NCI-H526 treated with DMSO at 0.1 percent for 48 hours (cell line): ENCODE data around the gene RUNX2.
A peak's percentile ranks its signal among the peaks of the same experiment; 100 is the strongest.
"Not testable (repeated sequence)": the region's sequence is repeated elsewhere in the genome, so short reads cannot be mapped to it uniquely, and the experiment has no call there.

Experiments
- DNase-seq: peaks from one replicate; lab custom pipeline; 2025; lab: John Stamatoyannopoulos, UW

Gene RUNX2

GRCh38 chr6:45558858-45559257, 230.7 kb downstream of the RUNX2 start:
- DNase-seq, result no peak

DNA sequence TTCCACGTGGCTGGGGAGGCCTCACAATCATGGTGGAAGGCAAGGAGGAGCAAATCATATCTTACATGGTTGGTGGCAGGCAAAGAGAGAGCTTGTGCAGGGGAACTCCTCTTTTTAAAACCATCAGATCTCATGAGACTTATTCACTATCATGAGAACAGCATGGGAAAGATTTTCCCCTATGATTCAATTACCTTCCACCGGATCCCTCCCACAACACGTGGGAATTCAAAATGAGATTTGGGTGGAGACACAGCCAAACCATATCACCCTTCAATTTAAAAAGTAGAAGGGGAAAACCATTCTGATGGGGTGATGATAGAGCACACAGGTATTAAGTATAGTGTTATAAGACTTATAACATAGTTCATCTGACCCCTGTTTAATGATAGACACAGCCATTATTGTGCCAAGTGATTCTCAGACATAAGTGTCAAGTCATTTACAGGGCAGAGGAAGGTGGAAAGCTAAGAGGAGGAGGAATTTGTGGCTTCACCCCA, 232.2 kb downstream of the RUNX2 start:
- not testable (repeated sequence) for DNase-seq

DNA sequence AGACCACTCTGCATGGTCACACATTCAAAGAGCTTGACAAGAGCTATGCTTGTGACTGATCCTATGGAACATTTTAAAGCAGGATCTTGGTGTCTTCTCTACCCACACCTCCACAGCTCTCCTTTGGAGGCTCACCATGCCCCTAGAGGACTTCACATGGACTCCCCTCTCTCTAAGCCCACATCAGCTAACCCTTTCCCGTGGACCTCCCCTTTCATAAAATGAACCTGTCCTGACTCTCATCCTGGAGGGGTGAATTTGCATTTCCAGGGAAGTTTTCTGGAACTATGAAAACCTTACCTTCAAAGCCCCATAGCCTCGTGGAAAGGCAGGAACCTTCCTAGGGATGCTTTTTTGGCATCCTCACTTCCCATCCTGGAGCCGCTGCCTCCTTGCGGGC, 234.0 kb downstream of the RUNX2 start:
- no peak for DNase-seq

- DNase-seq, result no peak
These were observed 234.9 kb downstream of the RUNX2 start for GRCh38 chr6:45563041-45563440.

DNA sequence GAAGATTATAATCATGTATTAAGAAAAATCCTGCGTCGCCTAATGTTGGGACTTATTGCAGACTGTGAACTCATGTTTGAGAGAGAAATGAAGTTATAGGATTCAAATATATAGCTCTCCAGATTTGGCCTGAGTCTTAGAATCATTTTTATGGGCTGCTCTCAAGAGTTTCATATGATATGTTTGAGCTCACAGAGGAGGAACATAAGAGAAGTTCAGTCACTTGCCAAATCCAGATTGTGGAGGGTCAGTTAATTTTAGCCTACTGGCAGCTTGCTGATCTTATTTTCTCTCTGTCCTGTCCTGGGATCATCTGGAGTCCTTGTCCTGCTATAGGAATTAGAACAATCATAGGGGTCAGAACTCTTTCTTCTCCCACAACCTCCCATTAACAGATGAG, 235.7 kb downstream of the RUNX2 start:
- no peak for DNase-seq

GRCh38 chr6:45566882-45567281, 238.8 kb downstream of the RUNX2 start:
- DNase-seq, result no peak

DNA sequence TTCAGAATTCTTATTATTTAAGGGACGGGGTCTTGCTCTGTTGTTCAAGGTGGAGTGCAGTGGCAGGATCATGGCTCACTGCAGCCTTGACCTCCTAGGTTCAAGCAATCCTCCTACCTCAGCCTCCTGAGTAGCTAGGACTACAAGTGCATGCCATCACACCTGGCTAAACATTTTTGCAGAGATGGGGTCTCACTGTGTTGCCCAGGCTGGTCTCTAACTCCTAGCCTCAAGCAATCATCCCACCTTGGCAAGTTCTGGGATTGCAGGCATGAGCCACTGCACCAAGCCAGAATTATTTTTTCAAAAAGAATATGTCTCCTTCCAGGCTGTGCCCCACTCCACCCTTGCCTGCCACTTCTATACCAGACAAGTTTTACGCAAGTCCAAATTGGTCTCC, 239.7 kb downstream of the RUNX2 start:
- DNase-seq, result no peak

DNA sequence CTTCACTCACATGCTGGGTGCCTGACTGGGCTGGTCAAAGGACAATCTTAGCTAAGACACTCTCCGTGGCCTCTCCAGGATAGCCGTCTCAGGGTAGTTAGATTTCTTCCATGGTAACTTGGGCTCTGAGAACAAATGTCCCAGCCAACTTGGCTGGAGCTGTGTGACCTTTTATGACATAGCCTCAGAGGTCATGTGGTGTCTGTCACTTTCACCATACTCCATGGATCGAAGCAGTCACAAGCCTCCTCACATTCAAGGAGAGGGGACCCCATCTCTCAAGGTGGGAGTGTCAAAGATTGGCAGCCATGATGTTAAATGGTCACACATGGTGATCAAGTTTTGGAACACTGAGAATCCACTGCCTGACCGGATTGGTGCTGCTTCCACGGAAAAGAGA, 240.5 kb downstream of the RUNX2 start:
- no peak for DNase-seq

GRCh38 chr6:45569210-45569945, 241.2 kb downstream of the RUNX2 start:
- no peak for DNase-seq

DNA sequence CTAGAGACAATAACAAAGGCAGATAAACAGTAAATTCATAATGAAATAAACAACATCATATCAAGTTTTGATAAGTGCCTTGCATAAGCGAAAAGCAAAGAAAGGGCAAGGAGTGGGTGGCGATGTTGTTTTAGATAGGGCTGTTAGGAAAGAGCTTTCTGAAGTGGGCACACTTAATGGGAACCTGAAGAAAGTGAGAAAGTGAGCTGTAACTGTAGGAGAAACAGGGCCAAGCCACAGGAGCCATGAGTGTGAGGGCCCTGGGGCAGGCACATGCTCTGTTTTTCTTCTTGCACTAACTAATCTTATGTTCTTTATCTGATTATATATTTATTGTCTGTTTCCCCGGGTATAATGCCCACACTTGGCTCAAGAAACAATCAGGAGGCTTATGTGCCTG, 243.0 kb downstream of the RUNX2 start:
- DNase-seq, result no peak

DNA sequence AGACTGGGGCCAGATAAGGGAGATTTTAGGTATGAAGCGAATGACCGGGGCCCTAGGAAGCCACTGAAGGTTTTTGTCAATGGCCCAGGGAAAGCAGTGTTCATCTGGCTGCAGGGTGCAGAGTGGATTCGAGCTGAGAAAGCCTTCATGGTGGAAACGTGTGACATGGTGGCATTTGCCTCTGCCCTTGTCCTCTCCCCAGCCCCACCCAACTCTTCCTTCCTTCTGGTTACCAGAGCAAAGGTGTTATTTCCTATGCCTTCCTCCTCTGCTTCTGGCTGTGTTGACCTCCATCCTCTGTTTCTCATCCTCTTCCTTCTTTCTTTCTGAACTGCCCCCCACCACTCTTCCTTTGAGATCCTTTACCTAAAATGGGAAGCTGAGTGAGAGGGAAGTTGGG, 244.7 kb downstream of the RUNX2 start:
- DNase-seq, result no peak

GRCh38 chr6:45574014-45574461, 245.9 kb downstream of the RUNX2 start:
- no peak for DNase-seq

GRCh38 chr6:45574885-45575284, 246.8 kb downstream of the RUNX2 start:
- no peak for DNase-seq

DNA sequence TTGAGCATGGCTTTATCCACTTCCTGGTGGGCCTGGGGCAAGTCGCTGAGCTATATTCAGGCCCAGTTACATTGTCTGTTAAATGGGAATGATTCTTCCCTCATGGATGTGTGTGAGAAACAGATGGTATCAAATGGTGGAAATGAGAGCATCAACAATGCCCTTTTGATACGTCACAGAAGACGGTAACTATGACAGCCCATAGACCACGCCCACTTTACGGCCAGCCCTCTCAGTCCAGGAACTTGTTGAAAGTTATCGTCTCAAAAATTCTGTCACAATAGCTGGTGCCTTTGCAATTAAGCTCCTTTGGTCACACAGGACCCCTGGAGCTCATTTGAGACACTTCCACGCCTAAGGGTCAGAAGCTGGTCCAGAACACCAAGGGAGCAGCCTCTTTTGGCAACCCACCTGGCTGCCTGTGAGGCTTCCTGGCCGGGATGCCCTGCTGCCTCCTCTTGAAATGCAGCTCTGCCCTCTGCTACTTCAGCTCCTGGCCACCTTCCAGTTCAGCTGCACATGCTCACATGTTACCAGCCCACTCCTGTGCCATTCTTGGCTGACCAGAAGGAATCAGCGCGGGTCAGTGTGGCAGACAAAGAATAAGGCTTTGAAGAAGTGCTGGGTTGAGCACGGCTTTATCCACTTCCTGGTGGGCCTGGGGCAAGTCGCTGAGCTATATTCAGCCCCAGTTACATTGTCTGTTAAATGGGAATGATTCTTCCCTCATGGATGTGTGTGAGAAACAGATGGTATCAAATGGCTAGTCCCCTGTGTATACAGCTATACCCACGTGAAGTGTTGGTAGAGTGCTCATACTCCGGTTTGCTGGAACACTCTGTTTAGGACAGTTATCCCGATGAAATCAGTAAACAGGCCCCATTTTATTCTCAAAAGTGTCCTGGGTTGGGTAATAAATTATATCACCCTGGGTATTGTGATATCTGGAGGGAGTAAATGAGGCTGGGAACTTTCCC, 248.8 kb downstream of the RUNX2 start:
- DNase-seq, result no peak

- DNase-seq, result no peak
These were observed 249.8 kb downstream of the RUNX2 start for GRCh38 chr6:45577836-45578504.

DNA sequence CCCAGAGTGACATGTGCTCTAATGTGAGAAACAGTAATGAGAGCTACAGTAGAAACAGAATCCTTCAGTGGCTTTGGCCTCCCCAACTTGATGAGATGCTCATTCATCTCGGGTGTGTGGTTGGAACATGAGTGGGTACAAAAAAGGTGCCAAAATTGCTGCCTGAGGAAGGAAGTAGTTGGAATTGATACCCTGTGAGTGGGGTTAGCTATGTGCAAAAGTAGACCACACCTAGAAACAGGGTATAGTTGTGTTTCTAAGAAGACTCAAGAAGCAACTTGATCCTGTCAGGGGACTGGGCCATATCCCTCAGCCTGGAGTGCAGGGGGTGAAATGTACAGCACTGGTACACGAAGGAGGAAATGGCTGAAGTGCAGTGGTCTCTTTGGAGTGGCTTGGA, 256.0 kb downstream of the RUNX2 start:
- no peak for DNase-seq

DNA sequence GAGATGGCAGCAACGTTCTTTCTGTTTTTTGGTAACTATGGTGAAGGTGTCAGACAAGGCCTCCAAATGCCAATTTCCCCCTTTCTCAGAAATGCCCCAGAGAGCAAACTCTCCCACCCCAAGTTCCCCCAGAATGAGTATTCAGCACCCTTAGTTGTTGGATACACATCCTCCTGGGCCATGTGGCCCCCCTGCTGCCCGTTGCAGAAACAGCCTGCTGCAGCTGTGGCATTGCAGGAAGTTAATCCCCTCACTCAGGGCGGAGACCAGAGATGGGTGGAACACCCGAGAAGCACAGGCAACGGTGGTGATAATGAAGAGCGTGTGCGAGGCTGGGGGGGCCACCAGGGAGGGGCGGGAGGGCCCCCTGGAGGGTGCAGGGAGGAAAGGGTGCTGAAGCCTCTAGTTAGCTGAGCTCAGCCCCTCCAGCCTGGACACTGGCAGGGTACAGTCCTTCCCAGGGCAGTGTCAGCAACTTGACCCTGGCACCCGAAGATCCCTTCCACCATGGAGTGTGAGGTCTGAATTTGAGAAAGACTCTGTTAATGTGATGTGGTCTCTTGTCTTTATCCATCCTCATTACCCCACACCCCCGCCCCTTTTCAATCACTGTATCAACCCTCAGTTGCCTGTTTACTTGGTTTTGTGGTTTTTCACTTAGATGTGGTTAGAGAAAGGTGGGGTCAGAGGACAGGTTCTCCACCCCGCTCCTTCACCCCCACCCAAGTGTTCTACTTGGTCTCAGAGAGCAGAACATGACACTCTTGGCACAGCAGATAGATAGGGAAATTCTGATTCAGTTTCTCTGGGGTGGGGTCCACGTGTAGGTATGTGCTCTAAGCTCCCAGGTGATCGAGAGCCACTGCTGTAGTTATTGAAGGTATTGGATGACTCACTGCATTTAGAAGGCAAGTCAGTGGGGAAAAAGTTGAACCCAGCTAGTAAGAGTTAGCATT, 258.4 kb downstream of the RUNX2 start:
- DNase-seq, result no peak

GRCh38 chr6:45587229-45588060, 259.3 kb downstream of the RUNX2 start:
- no peak for DNase-seq

DNA sequence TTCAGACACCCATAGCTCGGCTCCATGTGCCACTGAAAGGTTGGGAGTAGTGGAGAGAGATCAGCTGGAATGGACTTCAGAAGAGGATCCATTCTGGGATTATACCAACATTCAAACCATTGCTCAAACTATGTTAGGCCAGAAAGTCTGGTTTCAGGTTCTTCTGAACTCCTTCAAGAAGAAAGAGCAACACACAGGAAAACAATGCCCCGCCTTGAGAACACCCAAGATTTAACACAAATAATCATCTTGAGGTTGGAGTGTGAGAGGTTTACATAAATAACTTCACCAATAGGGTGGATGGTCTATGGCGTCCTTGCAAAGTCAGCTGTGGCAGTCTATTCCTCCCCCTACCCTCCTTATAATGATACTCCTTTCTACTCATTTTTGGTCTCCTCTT, 261.2 kb downstream of the RUNX2 start:
- DNase-seq, result no peak

- peak; percentile 66 for DNase-seq
These were observed 262.1 kb downstream of the RUNX2 start for GRCh38 chr6:45590226-45590625.
